SK-N-SH (cell line): ENCODE data around the gene ZNF331. TPM values are rescaled to one million over a fixed set of nuclear protein-coding genes. Genes with fewer than 3 reads are reported as not detected.
A peak's percentile ranks its signal among the peaks of the same experiment; 100 is the strongest.

Experiments used
- CTCF ChIA-PET: fragments of 300-600, 350-600 bp; formaldehyde crosslinking; extraction: SDS; loops from one replicate; lab custom pipeline; 2021; lab: Yijun Ruan, JAX
- POLR2A ChIA-PET: fragments of 350-600 bp; sonication (Branson Sonifier 250); formaldehyde crosslinking; extraction: SDS; loops from one replicate; lab custom pipeline; 2020; ENCODE audit warnings: antibody characterized with exemption, inconsistent platforms; lab: Yijun Ruan, JAX
- DNase-seq: peaks from one replicate; pipeline ENCODE4 v3.0.0; 2012
- H2AFZ ChIP-seq: fragments of 200-600 bp; sonication (generic); 2 replicates; pipeline ENCODE4 v1.8.1; 2016; ENCODE audit warnings: antibody characterized with exemption, mild to moderate bottlenecking, low read depth
- H3F3A ChIP-seq: fragments of 200-600 bp; sonication (generic); replicated peaks from 2 replicates; pipeline ENCODE3; 2016; ENCODE audit warnings: antibody characterized with exemption, mild to moderate bottlenecking; ENCODE audit not compliant: insufficient read depth
- H3K27ac ChIP-seq, 2 experiments: fragments of 200-500 bp in 1 of 2; fragments of 200-600 bp in 1 of 2; sonication (Bioruptor generic) in 1 of 2; sonication (generic), shearing (Covaris generic) in 1 of 2; 2 replicates each; pipeline versions ENCODE4 v1.5.1 to v1.6.1; 2014 to 2016; ENCODE audit warnings: low read depth in 2 of 2, inconsistent platforms in 1 of 2, low read length in 1 of 2, mild to moderate bottlenecking in 1 of 2, mixed read lengths in 1 of 2
- H3K27me3 ChIP-seq: fragments of 200-600 bp; sonication (generic), shearing (Covaris generic); 2 replicates; pipeline ENCODE4 v1.6.1; 2016; ENCODE audit warnings: mixed run types; ENCODE audit not compliant: insufficient read depth
- H3K36me3 ChIP-seq, 2 experiments: fragments of 200-500 bp in 1 of 2; fragments of 200-600 bp in 1 of 2; sonication (Bioruptor generic) in 1 of 2; sonication (generic) in 1 of 2; replicated peaks in 1 of 2; 2 replicates each; pipeline versions ENCODE3 to v1.5.1; 2014 to 2016; ENCODE audit warnings: low read length in 1 of 2, mild to moderate bottlenecking in 1 of 2; ENCODE audit not compliant: insufficient read depth in 2 of 2, control insufficient read depth in 1 of 2
- H3K4me1 ChIP-seq, 2 experiments: fragments of 200-500 bp in 1 of 2; fragments of 200-600 bp in 1 of 2; sonication (Bioruptor generic) in 1 of 2; sonication (generic), shearing (Covaris generic) in 1 of 2; 2 replicates each; pipeline versions ENCODE4 v1.5.1 to v1.6.1; 2014 to 2016; ENCODE audit warnings: low read depth in 1 of 2, low read length in 1 of 2, mixed run types in 1 of 2; ENCODE audit not compliant: insufficient read depth in 2 of 2, control insufficient read depth in 1 of 2
- H3K4me2 ChIP-seq: fragments of 200-600 bp; sonication (generic), shearing (Covaris generic); 2 replicates; pipeline ENCODE4 v1.6.1; 2017; ENCODE audit warnings: mixed run types
- H3K4me3 ChIP-seq, 2 experiments: fragments of 200-500 bp in 1 of 2; fragments of 200-600 bp in 1 of 2; sonication (Bioruptor generic) in 1 of 2; sonication (generic), shearing (Covaris generic) in 1 of 2; 2 replicates each; pipeline versions ENCODE4 v1.5.1 to v1.8.1; 2014 to 2016; ENCODE audit warnings: low read depth in 2 of 2, inconsistent platforms in 1 of 2, low read length in 1 of 2, mild to moderate bottlenecking in 1 of 2, mixed read lengths in 1 of 2, moderate library complexity in 1 of 2
- H3K79me2 ChIP-seq: fragments of 200-600 bp; sonication (generic); 2 replicates; pipeline ENCODE4 v1.8.1; 2017; ENCODE audit warnings: mild to moderate bottlenecking; ENCODE audit not compliant: insufficient read depth
- H3K9ac ChIP-seq: fragments of 200-600 bp; sonication (generic); 2 replicates; pipeline ENCODE4 v1.6.1; 2017; ENCODE audit warnings: mixed run types
- H3K9me2 ChIP-seq: fragments of 200-600 bp; sonication (generic); 2 replicates; pipeline ENCODE4 v1.6.1; 2017; ENCODE audit warnings: mixed run types
- H3K9me3 ChIP-seq: fragments of 200-600 bp; sonication (generic); 2 replicates; pipeline ENCODE4 v1.6.1; 2017; ENCODE audit warnings: mixed run types, mild to moderate bottlenecking, moderate library complexity
- H4K20me1 ChIP-seq: fragments of 200-600 bp; sonication (generic); 2 replicates; pipeline ENCODE4 v1.6.1; 2017; ENCODE audit warnings: mild to moderate bottlenecking, mixed run types; ENCODE audit not compliant: insufficient read depth
- ELF1 ChIP-seq: IDR thresholded peaks from 2 replicates; pipeline ENCODE4 v1.4.0; 2012
- FOXJ3 ChIP-seq: sonication (generic); formaldehyde crosslinking; IDR thresholded peaks from 2 replicates; pipeline ENCODE4 v1.5.1; 2020; ENCODE audit warnings: mild to moderate bottlenecking, missing genetic modification reagents
- GABPA ChIP-seq: IDR thresholded peaks from 2 replicates; pipeline ENCODE4 v1.4.0; 2012; ENCODE audit warnings: low read depth, mild to moderate bottlenecking
- GATA2 ChIP-seq: sonication (generic); formaldehyde crosslinking; IDR thresholded peaks from 2 replicates; pipeline ENCODE4 v1.5.0; 2020; ENCODE audit warnings: mild to moderate bottlenecking, missing genetic modification reagents
- MAX ChIP-seq: IDR thresholded peaks from 2 replicates; pipeline ENCODE4 v1.4.0; 2012; ENCODE audit warnings: low read depth
- MXI1 ChIP-seq: IDR thresholded peaks from 2 replicates; pipeline ENCODE4 v1.6.1; 2012; ENCODE audit warnings: mild to moderate bottlenecking, low read depth, low read length, improper control_type of control experiment
- NFIC ChIP-seq: IDR thresholded peaks from 2 replicates; pipeline ENCODE4 v1.4.0; 2012; ENCODE audit warnings: borderline replicate concordance
- RCOR1 ChIP-seq: fragments of 150-350 bp; IDR thresholded peaks from 2 replicates; pipeline ENCODE4 v1.6.1; 2017; ENCODE audit warnings: antibody characterized with exemption, low read length
- SIN3A ChIP-seq: IDR thresholded peaks from 2 replicates; pipeline ENCODE4 v1.6.1; 2012; ENCODE audit warnings: low read depth, mild to moderate bottlenecking, low read length, moderate library complexity, borderline replicate concordance
- TAF1 ChIP-seq: IDR thresholded peaks from 2 replicates; pipeline ENCODE4 v1.6.1; 2012; ENCODE audit warnings: low read depth, mild to moderate bottlenecking, low read length, moderate library complexity, borderline replicate concordance
- TEAD4 ChIP-seq: IDR thresholded peaks from 2 replicates; pipeline ENCODE4 v1.4.0; 2012; ENCODE audit warnings: mild to moderate bottlenecking, borderline replicate concordance; ENCODE audit not compliant: insufficient read depth
- USF1 ChIP-seq: IDR thresholded peaks from 2 replicates; pipeline ENCODE4 v1.4.0; 2012; ENCODE audit warnings: low read depth, borderline replicate concordance
- USF2 ChIP-seq: fragments of 150-350 bp; IDR thresholded peaks from 2 replicates; pipeline ENCODE4 v1.6.1; 2017; ENCODE audit warnings: antibody characterized with exemption, low read length, low read depth, borderline replicate concordance
- YY1 ChIP-seq: IDR thresholded peaks from 2 replicates; pipeline ENCODE4 v1.4.0; 2012; ENCODE audit warnings: low read depth, mild to moderate bottlenecking
- ZBTB33 ChIP-seq: IDR thresholded peaks from 2 replicates; pipeline ENCODE4 v1.4.0; 2012; ENCODE audit warnings: low read depth, borderline replicate concordance
- WGBS: methylation state at CpG from one replicate; pipeline ENCODE4 v1.1.6; 2017; ENCODE audit warnings: low lambda C conversion rate; 5-methylcytosine and 5-hydroxymethylcytosine counted together
- polyA plus RNA-seq, 3 experiments: library from polyadenylated mRNA; depleted of rRNA; stranded (reverse); fragments of >200 nt; gene quantifications; 2 replicates each; pipeline ENCODE4 v1.2.3, GENCODE V29; 2012
- TF ChIP-seq, protein P1 (sequence below): IDR thresholded peaks from 2 replicates; pipeline ENCODE4 v1.6.1; 2012; ENCODE audit warnings: mild to moderate bottlenecking, low read depth, low read length, moderate library complexity

Gene ZNF331
- polyA plus RNA-seq, 1 of the 3 experiments (the other 2 are of a cell fraction), result 7.2 TPM

GRCh38 chr19:53554804-53555203 is 16.9 kb downstream of the ZNF331 start:
- 58% methylated on average over 21 of the region's 24 CpGs for WGBS

GRCh38 chr19:53555352-53555751 is 17.4 kb downstream of the ZNF331 start:
- H3K9ac ChIP-seq, result no peak overlapping the region
- H3K4me1 ChIP-seq, result no peaks in the 10 kb centered on the region; a peak in 1 of 4 replicates
- ChIA-PET CTCF (no interaction called here), POLR2A (no interaction called here)
- H3K27ac ChIP-seq, result no peak overlapping the region
- no peaks in the 10 kb centered on the region for H3K79me2 ChIP-seq
- H3K27me3 ChIP-seq, result no peaks in the 10 kb centered on the region
- peaks cover 0 to 9% of the 10 kb centered on the region in 2 experiments for H3K36me3 ChIP-seq
- no peak overlapping the region for H3K4me3 ChIP-seq
- H3K9me3 ChIP-seq, result no peaks in the 10 kb centered on the region
- no peaks in the 10 kb centered on the region for H4K20me1 ChIP-seq
- 95% methylated on average over 13 of the region's 13 CpGs for WGBS
- peaks cover 8% of the 10 kb centered on the region for H3F3A ChIP-seq
- H3K9me2 ChIP-seq, result no peaks in the 10 kb centered on the region
- H2AFZ ChIP-seq, result no peak overlapping the region
- peak overlapping the region; percentile 77; the same call in 1 of the 2 replicates for H3K4me2 ChIP-seq
- DNase-seq, result no peak
- no peak for TF ChIP-seq USF1
- no peak for TF ChIP-seq USF2
- no peak for TF ChIP-seq ELF1
- no peak for TF ChIP-seq ZBTB33
- no peak for TF ChIP-seq TAF1
- TF ChIP-seq YY1, result no peak
- TF ChIP-seq NFIC, result no peak
- no peak for TF ChIP-seq MAX
- no peak for TF ChIP-seq GABPA

More at GRCh38 chr19:53554804-53555203, 16.9 kb downstream of the ZNF331 start:
- DNase-seq, result no peak
- Histone ChIP-seq H3K4me1 (no peaks in the 10 kb centered on the region; a peak in 1 of 4 replicates), H2AFZ (no peak overlapping the region), H3K36me3 (peaks cover 0 to 6% of the 10 kb centered on the region in 2 experiments), H3K27ac (no peak overlapping the region), H3F3A (peaks cover 8% of the 10 kb centered on the region), H4K20me1 (no peaks in the 10 kb centered on the region), H3K79me2 (no peaks in the 10 kb centered on the region), H3K4me3 (peak overlapping the region; percentile 60 to 64), H3K9me3 (no peaks in the 10 kb centered on the region), H3K4me2 (peak overlapping the region; percentile 77; the same call in 1 of the 2 replicates), H3K9me2 (no peaks in the 10 kb centered on the region), H3K27me3 (no peaks in the 10 kb centered on the region), H3K9ac (peak overlapping the region; percentile 41)
- ChIA-PET POLR2A (no interaction called here), CTCF (no interaction called here)
- TF ChIP-seq MXI1 (no peak), ELF1 (no peak), SIN3A (no peak), TAF1 (no peak), USF1 (no peak), FOXJ3 (CRISPR knock-in tag) (no peak), GATA2 (no peak), RCOR1 (no peak), TEAD4 (no peak)
- TF ChIP-seq, protein P1, sequence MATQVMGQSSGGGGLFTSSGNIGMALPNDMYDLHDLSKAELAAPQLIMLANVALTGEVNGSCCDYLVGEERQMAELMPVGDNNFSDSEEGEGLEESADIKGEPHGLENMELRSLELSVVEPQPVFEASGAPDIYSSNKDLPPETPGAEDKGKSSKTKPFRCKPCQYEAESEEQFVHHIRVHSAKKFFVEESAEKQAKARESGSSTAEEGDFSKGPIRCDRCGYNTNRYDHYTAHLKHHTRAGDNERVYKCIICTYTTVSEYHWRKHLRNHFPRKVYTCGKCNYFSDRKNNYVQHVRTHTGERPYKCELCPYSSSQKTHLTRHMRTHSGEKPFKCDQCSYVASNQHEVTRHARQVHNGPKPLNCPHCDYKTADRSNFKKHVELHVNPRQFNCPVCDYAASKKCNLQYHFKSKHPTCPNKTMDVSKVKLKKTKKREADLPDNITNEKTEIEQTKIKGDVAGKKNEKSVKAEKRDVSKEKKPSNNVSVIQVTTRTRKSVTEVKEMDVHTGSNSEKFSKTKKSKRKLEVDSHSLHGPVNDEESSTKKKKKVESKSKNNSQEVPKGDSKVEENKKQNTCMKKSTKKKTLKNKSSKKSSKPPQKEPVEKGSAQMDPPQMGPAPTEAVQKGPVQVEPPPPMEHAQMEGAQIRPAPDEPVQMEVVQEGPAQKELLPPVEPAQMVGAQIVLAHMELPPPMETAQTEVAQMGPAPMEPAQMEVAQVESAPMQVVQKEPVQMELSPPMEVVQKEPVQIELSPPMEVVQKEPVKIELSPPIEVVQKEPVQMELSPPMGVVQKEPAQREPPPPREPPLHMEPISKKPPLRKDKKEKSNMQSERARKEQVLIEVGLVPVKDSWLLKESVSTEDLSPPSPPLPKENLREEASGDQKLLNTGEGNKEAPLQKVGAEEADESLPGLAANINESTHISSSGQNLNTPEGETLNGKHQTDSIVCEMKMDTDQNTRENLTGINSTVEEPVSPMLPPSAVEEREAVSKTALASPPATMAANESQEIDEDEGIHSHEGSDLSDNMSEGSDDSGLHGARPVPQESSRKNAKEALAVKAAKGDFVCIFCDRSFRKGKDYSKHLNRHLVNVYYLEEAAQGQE, result no peak
